C4-2B (cell line): Measurements from ENCODE around the gene PHAX.

ENCODE experiments used
- CTCF ChIP-seq: fragments of 450-650 bp; conservative IDR thresholded peaks from 2 replicates; pipeline ENCODE4 v1.5.1; 2017; ENCODE audit warnings: mild to moderate bottlenecking
- ZFX ChIP-seq: fragments of 450-650 bp; IDR thresholded peaks from 2 replicates; pipeline ENCODE4 v1.6.1; 2017

- TF ChIP-seq CTCF (no peak), ZFX (no peak)
Observed at GRCh38 chr5:126650463-126650862, 49.7 kb downstream of the PHAX start.
